HEK293T (cell line): ENCODE measurements around the gene C16orf54.
A peak's percentile ranks its signal among the peaks of the same experiment; 100 is the strongest.
"Not testable (repeated sequence)": the region's sequence is repeated elsewhere in the genome, so short reads cannot be mapped to it uniquely, and the experiment has no call there.

Experiments
- CTCF ChIA-PET: fragments of 350-600 bp; formaldehyde crosslinking; extraction: SDS; loops from one replicate; lab custom pipeline; 2021; ENCODE audit warnings: antibody characterized with exemption, inconsistent platforms; lab: Yijun Ruan, JAX
- POLR2A ChIA-PET: fragments of 350-600 bp; formaldehyde crosslinking; extraction: SDS; loops from one replicate; lab custom pipeline; 2020; ENCODE audit warnings: antibody characterized with exemption, inconsistent platforms; lab: Yijun Ruan, JAX
- DNase-seq: peaks from one replicate; pipeline ENCODE4 v3.0.0; 2012; ENCODE audit warnings: mixed read lengths; ENCODE audit errors: extremely low spot score
- ARNT ChIP-seq: fragments of 450-650 bp; IDR thresholded peaks from 2 replicates; pipeline ENCODE4 v1.6.1; 2017; ENCODE audit warnings: mild to moderate bottlenecking
- CTBP1 ChIP-seq: fragments of 450-650 bp; IDR thresholded peaks from 2 replicates; pipeline ENCODE4 v1.6.1; 2016; ENCODE audit warnings: borderline replicate concordance
- ELF4 ChIP-seq: fragments of 450-650 bp; IDR thresholded peaks from 2 replicates; pipeline ENCODE4 v1.6.1; 2017; ENCODE audit warnings: antibody characterized with exemption
- FOXA1 ChIP-seq: fragments of 450-650 bp; IDR thresholded peaks from 2 replicates; pipeline ENCODE4 v1.6.1; 2016; ENCODE audit warnings: mild to moderate bottlenecking
- FOXK2 ChIP-seq: fragments of 450-650 bp; IDR thresholded peaks from 2 replicates; pipeline ENCODE4 v1.6.1; 2016; ENCODE audit warnings: mild to moderate bottlenecking
- FOXM1 ChIP-seq: fragments of 450-650 bp; IDR thresholded peaks from 2 replicates; pipeline ENCODE4 v1.6.1; 2017; ENCODE audit warnings: mild to moderate bottlenecking, borderline replicate concordance
- HDGF ChIP-seq: fragments of 450-650 bp; IDR thresholded peaks from 2 replicates; pipeline ENCODE4 v1.6.1; 2017; ENCODE audit warnings: antibody characterized with exemption, borderline replicate concordance
- L3MBTL2 ChIP-seq: fragments of 450-650 bp; conservative IDR thresholded peaks from 2 replicates; pipeline ENCODE4 v1.6.1; 2016; ENCODE audit warnings: mild to moderate bottlenecking
- LEF1 ChIP-seq: fragments of 450-650 bp; IDR thresholded peaks from 2 replicates; pipeline ENCODE4 v1.6.1; 2017; ENCODE audit warnings: mild to moderate bottlenecking, borderline replicate concordance
- NFRKB ChIP-seq: fragments of 450-650 bp; IDR thresholded peaks from 2 replicates; pipeline ENCODE4 v1.6.1; 2016; ENCODE audit warnings: mild to moderate bottlenecking, moderate library complexity
- PKNOX1 ChIP-seq: fragments of 450-650 bp; IDR thresholded peaks from 2 replicates; pipeline ENCODE4 v1.6.1; 2016
- SP1 ChIP-seq: fragments of 450-650 bp; IDR thresholded peaks from 2 replicates; pipeline ENCODE4 v1.6.1; 2017
- SUZ12 ChIP-seq: fragments of 450-650 bp; IDR thresholded peaks from 2 replicates; pipeline ENCODE4 v1.6.1; 2016; ENCODE audit warnings: mild to moderate bottlenecking
- TARDBP ChIP-seq: fragments of 450-650 bp; IDR thresholded peaks from 2 replicates; pipeline ENCODE4 v1.6.1; 2016
- ZNF384 ChIP-seq: fragments of 450-650 bp; IDR thresholded peaks from 2 replicates; pipeline ENCODE4 v1.6.1; 2016

The C16orf54 gene

GRCh38 chr16:29698484-29699323 lies 47.1 kb downstream of the C16orf54 start:
- no peak for DNase-seq
- ChIA-PET CTCF (interaction anchor here (1.2 to 2.7 kb wide), 4 partner anchors 24 to 202 kb away, joined by 5 to 13 read pairs (median 6); partner anchors contain the start of gene ASPHD1), POLR2A (interaction anchor here (0.6 to 2.8 kb wide), 3 partner anchors 19 to 92 kb away, joined by 3 to 12 read pairs (median 7); partner anchors contain the start of genes KIF22 and QPRT)
- TF ChIP-seq FOXK2 (no peak), SUZ12 (no peak), LEF1 (no peak), PKNOX1 (no peak), ZNF384 (no peak), ELF4 (no peak), TARDBP (no peak)

GRCh38 chr16:29698042-29698441 lies 47.7 kb downstream of the C16orf54 start:
- POLR2A ChIA-PET = interaction anchor here (1.6 to 2.8 kb wide), 2 partner anchors 18 to 92 kb away, joined by 7 to 12 read pairs; partner anchors contain the start of genes KIF22 and QPRT
- DNase-seq = no peak
- CTCF ChIA-PET = interaction anchor here (1.2 to 1.7 kb wide), 2 partner anchors 57 to 203 kb away, joined by 5 read pairs; partner anchors contain the start of gene ASPHD1
- no peak for TF ChIP-seq ELF4
- TF ChIP-seq FOXK2 = no peak
- TF ChIP-seq PKNOX1 = no peak
- no peak for TF ChIP-seq SP1

- CTCF ChIA-PET = no interaction called here
- POLR2A ChIA-PET = no interaction called here
- no peak for TF ChIP-seq TARDBP
- TF ChIP-seq SP1 = no peak
- no peak for TF ChIP-seq FOXK2
- no peak for TF ChIP-seq FOXA1
- TF ChIP-seq CTBP1 = no peak
- TF ChIP-seq ELF4 = no peak
- no peak for TF ChIP-seq FOXM1
- no peak for TF ChIP-seq LEF1
- DNase-seq = no peak
These were observed 48.4 kb downstream of the C16orf54 start for GRCh38 chr16:29697391-29697790.

- CTCF ChIA-PET = no interaction called here
- POLR2A ChIA-PET = no interaction called here
- TF ChIP-seq NFRKB = no peak
- no peak for TF ChIP-seq PKNOX1
- no peak for TF ChIP-seq ZNF384
- no peak for TF ChIP-seq HDGF
- no peak for TF ChIP-seq FOXM1
- no peak for TF ChIP-seq LEF1
- TF ChIP-seq ARNT = no peak
- TF ChIP-seq TARDBP = no peak
- TF ChIP-seq SP1 = no peak
- no peak for TF ChIP-seq ELF4
- TF ChIP-seq SUZ12 = no peak
- TF ChIP-seq CTBP1 = no peak
- no peak for TF ChIP-seq L3MBTL2
- no peak for TF ChIP-seq FOXA1
- DNase-seq = no peak
These were observed 48.9 kb downstream of the C16orf54 start for GRCh38 chr16:29696881-29697331.

- TF ChIP-seq ZNF384 = 0 out of 2 replicates have a peak, but pooled peaks have one; percentile 17
- POLR2A ChIA-PET, DNase-seq: not testable (repeated sequence)
- CTCF ChIA-PET = interaction anchor here (0.7 kb wide), 1 partner anchor 362 kb away, joined by 10 read pairs; no protein-coding TSS in a partner anchor
These were observed 50.1 kb downstream of the C16orf54 start for GRCh38 chr16:29695675-29696074.

- TF ChIP-seq PKNOX1 (no peak), FOXM1 (no peak), FOXK2 (no peak)
- DNase-seq = no peak
- ChIA-PET CTCF (no interaction called here), POLR2A (no interaction called here)
These were observed 51.2 kb downstream of the C16orf54 start for GRCh38 chr16:29694384-29695195.

GRCh38 chr16:29692606-29693005 lies 53.2 kb downstream of the C16orf54 start:
- DNase-seq, CTCF ChIA-PET, POLR2A ChIA-PET: not testable (repeated sequence)
